Measurements from ENCODE around the gene SETD1A.

SETD1A gene

GRCh38 chr16:30957456-30958174 is at the start of gene SETD1A:
Gene SETD1A (plus strand): TSS chr16:30957754. CDS start chr16:30958732, 978 bp downstream.
- DNase-seq (ENCODE audit: low read depth), result peak; percentile 92

GRCh38 chr16:30910427-30911029 is 47.0 kb upstream of the SETD1A start:
- no peak for DNase-seq (ENCODE audit: low read depth)

GRCh38 chr16:30912794-30913412 is 44.7 kb upstream of the SETD1A start:
- DNase-seq (ENCODE audit: low read depth), result no peak

- no peak for DNase-seq (ENCODE audit: low read depth)
Observed at GRCh38 chr16:30914830-30915229, 42.7 kb upstream of the SETD1A start.

- DNase-seq (ENCODE audit: low read depth), result no peak
Observed at GRCh38 chr16:30918614-30919013, 38.9 kb upstream of the SETD1A start.

GRCh38 chr16:30920891-30921290 is 36.7 kb upstream of the SETD1A start:
- no peak for DNase-seq (ENCODE audit: low read depth)

GRCh38 chr16:30921459-30921747 is 36.2 kb upstream of the SETD1A start:
- DNase-seq (ENCODE audit: low read depth), result no peak

GRCh38 chr16:30921748-30922419 is 35.7 kb upstream of the SETD1A start:
- peak; percentile 77 for DNase-seq (ENCODE audit: low read depth)

GRCh38 chr16:30922420-30922959 is 35.1 kb upstream of the SETD1A start:
- peak; percentile 99 for DNase-seq (ENCODE audit: low read depth)

- DNase-seq (ENCODE audit: low read depth), result peak; percentile 94
Observed at GRCh38 chr16:30922960-30923535, 34.5 kb upstream of the SETD1A start.

- no peak for DNase-seq (ENCODE audit: low read depth)
Observed at GRCh38 chr16:30923554-30924075, 33.9 kb upstream of the SETD1A start, which contains the start of gene FBXL19. Gene FBXL19 (plus strand): TSS chr16:30923572. CDS start chr16:30925755, 2,183 bp downstream.

- no peak for DNase-seq (ENCODE audit: low read depth)
Observed at GRCh38 chr16:30924076-30924912, 33.3 kb upstream of the SETD1A start.

GRCh38 chr16:30924913-30925631 is 32.5 kb upstream of the SETD1A start:
- no peak for DNase-seq (ENCODE audit: low read depth)

GRCh38 chr16:30925632-30925987 is 31.9 kb upstream of the SETD1A start:
- no peak for DNase-seq (ENCODE audit: low read depth)

- DNase-seq (ENCODE audit: low read depth), result no peak
Observed at GRCh38 chr16:30925995-30926811, 31.4 kb upstream of the SETD1A start.

GRCh38 chr16:30926937-30927788 is 30.4 kb upstream of the SETD1A start:
- DNase-seq (ENCODE audit: low read depth), result no peak

GRCh38 chr16:30927789-30928378 is 29.7 kb upstream of the SETD1A start:
- peak; percentile 46 for DNase-seq (ENCODE audit: low read depth)

- no peak for DNase-seq (ENCODE audit: low read depth)
Observed at GRCh38 chr16:30928390-30928789, 29.2 kb upstream of the SETD1A start.
